Activated CD4-positive, alpha-beta T cell treated with anti-CD3 and anti-CD28 coated beads, Interleukin-2, amount 50 U/mL, for 4 hours (primary cell): Measurements from ENCODE around the gene MICALL2.
"Not testable (repeated sequence)": the region's sequence is repeated elsewhere in the genome, so short reads cannot be mapped to it uniquely, and the experiment has no call there.

ENCODE experiments used
- DNase-seq, 2 experiments: peaks; one replicate each; pipeline ENCODE4 v3.0.0-alpha.2; 2020

Gene MICALL2

DNA sequence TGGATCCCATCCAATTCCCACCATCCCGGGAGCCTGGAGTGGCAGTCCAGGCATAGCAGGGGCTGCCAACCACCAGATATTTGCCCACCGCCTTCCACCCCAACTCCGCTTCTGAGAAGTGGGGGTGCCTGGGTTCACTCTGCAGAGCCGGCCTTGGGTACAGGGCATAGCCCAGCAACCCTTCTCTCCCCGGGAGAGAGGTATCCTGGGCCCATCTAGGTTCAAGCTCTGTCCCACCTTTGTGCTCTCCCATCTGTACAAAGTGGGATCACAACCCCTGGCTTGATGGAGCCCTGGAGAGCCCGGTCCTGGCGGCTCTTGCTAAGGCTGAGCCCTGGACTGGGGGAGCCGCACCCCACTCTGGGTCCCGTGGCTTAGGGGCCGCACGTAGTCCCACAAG lies 12.2 kb downstream of the MICALL2 start:
- DNase-seq = no peak

DNA sequence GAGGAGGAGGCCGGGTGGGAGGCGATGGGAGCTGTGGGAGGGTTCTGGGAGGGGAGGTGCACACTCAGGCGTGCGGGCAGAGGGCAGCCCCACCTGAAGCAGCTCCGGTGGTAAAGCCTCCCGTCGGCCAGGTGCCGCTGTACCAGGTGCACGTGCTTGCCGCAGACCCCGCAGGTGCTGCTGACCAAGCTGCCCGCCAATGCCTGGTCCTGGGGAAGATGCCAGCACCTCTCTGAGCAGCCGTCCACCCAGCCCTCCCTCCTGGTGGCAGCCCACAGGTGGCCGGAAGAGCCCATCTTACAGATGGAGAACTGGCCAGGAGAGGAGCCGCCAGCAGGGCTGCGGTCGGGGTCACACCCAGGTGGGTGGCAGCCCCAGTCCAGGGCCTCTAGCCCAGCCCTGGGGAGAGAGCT lies 12.6 kb downstream of the MICALL2 start:
- no peak for DNase-seq

DNA sequence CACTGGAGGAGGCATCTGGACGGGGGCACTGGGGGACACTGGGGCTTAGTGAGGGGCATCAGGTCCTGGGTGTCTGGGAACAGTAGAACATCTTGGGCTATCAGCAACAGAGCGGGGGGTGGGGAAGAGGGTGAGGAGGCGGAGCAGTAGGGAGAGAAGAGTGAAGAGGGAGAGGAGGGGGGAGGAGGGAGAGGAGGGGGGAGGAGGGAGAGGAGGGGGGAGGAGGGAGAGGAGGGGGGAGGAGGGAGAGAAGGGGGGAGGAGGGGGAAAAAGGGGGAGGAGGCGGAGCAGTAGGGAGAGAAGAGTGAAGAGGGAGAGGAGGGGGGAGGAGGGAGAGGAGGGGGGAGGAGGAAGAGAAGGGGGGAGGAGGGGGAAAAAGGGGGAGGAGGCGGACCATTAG lies 13.2 kb downstream of the MICALL2 start:
- DNase-seq = not testable (repeated sequence)

DNA sequence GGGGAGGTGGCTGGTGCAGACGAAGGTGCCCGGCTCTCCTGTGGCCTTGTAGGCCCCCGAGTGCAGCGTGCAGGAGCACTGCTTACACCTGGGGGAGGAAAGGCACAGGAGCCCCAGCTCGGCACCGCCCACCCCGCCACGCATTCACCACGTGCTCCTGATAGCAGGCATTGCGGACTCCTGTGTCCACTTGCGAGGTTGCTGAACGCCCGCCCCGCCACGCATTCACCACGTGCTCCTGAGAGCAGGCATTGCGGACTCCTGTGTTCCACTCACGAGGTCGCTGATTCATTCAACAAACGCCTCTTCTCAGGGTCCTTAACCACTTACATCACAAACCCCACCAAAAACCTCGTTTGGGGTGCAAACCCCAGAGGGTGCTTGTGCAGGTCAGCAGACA lies 13.9 kb downstream of the MICALL2 start:
- DNase-seq = no peak

DNA sequence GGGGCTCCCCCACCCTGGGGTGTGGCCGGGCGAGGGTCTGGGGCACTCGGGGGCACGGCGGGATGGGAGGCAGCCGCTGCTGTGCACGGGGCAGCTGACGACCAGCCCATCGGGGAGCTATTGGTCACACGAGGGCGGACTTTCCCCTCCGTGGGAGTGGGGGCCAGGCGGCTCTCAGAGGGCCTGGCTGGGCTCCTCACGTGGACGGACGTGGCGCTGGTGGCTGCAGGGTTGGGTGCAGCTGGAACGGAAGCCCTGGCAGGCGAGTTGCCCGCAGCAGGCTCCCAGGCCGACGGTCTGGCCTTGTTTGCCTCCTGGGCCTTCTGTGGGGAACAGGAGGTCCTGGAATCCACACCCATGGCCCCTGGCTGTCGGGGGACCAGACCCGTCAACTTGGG lies 14.3 kb downstream of the MICALL2 start:
- DNase-seq = no peak

DNA sequence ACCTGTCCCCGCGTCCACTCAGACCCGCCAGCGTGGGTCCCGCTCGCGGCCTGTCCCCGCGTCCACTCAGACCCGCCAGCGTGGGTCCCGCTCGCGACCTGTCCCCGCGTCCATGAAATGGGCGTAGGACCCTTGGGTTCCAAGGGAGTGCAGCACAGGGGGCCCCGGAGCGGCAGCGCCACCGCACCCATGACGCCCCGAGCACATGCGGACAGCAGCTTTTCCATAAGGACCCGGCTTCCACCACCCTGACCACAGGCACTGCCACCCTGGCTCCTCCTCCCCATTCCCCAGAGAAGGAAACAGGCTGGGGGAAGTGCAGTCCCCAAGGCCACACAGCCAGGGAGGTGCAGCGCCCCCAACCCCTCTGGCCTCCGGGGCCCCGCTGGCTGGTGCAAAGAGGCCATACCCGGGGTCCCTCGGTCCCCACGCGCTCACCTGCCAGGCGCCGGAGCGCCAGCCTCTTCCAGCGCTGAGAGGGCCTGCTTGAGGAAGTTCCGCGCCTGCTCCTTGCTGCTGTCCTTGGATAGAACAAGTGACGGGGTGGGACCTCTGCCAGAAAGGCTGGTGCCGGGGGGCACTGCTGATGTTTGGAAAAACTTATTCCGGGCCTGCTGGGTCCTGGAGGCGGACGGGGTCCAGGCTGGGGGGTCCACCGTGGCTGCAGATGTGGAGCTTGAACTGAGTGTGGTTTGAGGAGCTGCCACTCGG lies 14.9 kb downstream of the MICALL2 start:
- no peak for DNase-seq

DNA sequence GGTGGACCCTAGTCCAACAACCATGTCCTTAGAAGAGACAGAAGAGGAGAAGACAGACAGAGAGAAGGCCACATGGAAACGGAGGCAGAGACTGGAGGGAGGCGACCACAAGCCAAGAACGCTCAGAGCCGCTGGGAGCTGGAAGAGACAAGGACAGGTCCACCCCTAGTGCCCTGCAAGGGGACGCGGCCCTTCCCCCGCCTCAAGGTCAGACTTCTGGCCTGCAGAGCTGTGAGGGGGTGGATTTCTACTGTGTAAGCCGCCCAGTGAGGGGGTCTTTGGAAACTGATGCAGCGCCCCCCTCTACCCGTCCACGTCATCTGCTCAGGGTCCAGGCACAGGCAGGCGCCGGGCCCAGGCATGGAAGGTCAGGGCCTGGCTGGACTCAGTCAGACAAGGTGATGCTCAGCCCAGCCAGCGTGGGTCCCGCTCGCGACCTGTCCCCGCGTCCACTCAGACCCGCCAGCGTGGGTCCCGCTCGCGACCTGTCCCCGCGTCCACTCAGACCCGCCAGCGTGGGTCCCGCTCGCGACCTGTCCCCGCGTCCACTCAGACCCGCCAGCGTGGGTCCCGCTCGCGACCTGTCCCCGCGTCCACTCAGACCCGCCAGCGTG lies 15.6 kb downstream of the MICALL2 start:
- not testable (repeated sequence) for DNase-seq

DNA sequence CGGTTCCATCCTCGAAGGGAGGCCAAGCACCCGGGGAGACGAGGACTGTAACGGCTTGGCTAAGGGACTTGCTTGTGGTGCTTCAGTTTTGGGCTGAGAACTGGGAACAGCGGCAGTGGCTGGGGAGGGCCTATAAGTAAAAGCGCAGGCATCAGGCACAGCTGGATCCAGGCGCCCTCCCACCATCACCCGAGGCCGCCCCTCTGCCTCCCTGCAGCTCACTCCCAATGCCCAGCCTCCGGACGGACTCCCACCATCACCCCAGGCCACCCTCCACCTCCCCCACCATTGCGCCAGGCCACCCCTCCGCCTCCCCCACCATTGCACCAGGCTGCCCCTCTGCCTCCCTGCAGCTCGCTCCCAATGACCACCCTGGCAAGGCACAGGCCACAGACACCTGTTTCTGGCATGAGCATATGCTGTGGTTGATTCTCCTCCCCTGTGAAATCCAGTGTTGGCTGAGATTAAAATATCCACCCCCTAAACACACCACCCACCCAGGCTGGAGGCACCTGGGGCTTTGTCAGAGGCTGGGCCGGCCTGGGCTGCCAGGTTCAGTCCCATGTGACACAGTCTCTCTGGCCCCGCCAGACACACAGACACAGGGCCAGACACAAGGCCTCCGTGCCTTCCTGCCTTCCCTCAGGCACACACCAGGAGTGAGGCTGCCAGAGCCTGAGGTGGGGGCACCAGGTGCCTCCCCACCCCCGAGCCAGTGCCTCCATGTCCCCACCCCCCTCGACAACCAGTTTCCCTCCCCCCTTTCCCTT lies 16.7 kb downstream of the MICALL2 start:
- no peak for DNase-seq

DNA sequence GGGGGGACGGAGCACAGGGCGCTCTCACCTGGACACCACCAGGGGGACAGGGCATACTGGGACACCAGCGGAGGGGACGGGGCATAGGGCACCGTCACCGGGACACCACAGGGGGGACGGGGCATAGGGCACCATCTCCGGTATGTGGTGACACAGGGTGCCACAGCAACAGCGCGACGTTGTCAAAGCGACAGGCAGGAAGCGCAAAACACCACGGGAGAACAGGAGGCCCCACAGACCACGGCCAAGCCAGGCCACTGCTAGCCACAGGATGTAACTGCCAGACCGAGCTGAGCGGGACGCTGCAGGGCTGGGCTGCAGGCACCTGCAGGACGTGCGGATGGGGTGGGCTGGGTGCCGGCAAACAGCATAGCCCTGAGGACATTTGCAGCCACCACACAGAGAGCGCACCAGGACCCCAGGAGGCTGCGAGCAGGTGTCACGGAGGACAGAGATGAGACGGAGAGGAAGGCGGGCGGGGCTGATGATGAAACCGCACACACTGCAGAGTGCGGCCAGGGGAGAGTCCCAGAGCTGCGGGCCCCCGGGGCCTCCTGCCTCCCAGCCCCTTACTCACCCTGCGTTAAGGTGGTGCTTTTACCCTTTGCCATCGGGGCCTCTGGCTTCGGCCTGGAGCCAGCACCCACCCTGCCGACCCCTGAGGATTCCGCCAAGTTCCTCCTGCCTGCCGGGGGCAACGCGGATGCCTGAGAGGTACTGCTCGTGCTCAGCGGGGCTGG lies 17.5 kb downstream of the MICALL2 start:
- DNase-seq = no peak

DNA sequence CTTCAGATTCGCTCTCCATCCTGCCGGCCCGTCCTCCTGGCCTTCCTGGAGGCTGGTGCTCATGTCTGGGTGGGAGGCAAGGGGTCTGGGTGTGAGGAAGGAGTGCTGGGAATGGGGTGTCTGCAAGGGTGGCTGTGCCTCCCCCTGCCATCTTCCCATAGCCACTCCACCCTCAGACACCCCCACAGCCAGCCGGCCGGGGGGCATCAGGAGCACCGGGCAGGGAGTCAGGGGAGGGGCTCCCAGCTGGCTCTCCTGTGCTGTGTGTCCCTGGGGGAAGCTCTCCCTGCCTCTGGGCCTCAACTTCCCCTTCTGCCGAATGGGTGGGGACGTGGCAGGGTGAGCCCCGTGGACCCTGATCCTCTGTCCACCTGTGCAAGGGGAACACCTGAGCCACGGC lies 18.6 kb downstream of the MICALL2 start:
- no peak for DNase-seq

DNA sequence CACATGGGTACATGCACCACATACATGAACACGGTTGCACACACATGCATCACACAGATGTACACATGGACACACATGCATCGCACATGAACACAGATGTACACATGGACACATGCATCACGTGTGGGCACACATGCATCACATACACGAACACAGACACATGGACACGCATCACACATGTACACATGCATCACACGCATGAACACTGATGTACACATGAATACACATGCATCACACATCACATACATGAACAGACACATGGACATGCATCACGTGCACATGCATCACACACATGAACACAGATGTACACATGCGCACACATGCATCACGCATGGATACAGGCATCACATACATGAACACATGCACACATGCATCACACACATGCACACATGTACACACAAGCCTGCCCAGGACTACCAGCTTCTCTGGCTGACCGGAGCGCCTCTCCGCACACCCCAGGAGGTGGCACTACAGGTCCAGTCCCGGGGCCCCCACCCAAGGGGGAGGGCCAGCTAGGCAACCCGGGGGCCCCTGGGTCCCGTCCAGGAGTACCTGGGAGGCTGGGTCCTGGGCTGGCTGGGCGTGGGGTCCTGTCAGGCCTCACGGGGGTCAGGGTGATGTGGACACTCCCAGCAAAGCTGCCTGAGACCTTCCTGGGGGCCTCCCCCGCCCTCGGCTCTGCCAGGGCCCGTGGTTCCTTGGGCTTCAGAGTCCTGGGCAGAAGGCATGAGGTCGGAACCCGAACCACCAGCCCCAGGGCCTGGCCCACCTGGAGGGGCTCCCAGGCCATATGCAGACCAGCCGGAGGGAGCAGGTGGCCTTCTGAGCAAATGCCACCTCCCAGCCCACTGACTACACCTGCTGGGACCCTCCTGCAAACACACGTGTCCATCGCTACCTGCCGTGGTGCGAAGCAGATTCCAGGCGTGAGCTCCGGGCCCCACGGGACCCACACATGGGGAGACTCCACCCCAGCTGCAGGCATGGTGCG lies 19.6 kb downstream of the MICALL2 start:
- DNase-seq = no peak

DNA sequence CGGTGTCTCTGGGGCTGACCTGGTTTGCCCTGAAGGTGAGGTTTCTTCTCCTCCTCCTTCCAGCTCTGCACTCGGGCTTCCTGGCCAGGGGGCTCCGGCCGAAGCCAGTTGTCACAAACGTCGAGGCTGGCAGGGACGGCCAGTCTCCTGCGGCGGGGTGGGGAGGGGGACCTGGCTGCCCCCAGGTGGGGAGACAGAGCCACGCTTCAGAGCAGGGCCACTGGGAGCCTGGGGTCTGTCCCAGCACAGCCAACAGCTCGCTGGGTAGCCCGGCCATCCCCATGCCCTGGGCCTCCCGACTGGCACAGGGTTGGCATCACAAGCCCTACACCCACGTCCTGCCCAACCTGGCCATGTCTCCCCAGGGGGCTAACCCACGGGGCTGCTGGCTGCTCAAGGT lies 20.4 kb downstream of the MICALL2 start:
- DNase-seq = no peak

DNA sequence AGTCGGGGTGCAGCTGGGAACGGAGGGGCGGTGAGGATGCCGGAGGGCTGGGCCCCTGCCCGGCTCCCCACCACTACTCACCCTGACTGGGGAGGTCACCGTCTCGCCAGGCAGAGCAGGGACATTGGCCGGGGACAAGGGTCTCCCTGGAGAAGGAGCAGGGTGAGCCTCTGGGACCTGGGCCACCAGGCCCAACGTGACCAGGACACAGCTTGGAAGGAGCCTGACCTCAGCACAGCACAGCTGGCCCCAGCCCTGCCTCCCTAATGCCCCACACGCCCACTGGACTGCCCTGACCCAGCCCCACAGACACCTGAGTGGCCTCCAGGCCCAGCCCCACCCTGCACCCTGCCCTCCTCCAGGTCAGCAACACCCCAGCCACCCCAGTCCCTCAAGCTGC lies 21.1 kb downstream of the MICALL2 start:
- DNase-seq = no peak

DNA sequence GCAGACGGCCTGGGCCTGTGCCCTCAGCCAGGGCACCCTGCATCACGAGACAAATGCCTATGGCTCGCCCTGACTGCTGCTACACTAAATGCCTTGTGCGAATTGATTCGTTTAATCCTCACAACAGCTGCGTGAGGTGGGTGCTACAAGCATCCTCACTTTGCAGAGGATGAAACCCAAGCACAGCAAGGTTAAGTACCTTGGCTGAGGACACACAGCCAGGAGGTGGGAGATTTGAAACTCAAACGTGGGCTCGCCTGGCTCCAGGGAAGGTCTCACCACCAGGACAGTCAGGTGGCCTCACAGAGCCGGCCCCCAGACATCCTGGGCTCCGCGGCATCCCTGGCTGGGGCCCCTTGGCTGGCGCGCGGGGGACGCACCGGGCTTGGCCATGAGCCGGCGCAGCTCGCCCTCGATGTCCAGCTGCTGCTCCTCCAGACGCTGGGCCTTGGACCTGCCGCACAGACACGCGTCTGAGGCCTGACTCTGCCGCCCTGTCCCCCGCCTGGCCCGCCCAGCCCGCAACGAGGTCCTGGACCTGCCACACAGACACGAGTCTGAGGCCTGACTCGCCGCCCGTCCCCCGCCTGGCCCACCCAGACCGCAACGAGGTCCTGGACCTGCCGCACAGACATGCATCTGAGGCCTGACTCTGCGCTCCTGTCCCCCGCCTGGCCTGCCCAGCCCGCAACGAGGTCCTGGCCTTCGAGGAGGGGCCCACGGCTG lies 22.0 kb downstream of the MICALL2 start:
- no peak for DNase-seq

DNA sequence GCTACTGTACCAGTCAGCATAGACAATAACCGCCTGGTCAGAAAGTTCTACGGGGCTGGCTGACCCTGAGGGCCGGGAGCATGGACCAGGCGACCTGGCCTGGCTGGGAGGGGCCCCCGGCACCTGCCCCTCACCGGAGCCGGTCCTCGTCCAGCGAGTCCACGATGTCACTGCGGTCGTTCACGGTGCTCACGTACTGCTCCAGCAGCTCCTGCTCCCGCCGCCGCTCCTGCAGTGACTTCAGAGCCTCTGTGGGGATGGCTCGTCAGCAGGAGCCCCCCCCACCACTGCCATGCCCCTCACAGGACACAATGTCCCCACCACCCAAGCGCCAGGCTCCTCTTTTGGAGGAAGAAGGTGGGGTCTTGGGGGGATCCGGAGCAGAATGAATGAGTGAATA lies 22.7 kb downstream of the MICALL2 start:
- DNase-seq = no peak

DNA sequence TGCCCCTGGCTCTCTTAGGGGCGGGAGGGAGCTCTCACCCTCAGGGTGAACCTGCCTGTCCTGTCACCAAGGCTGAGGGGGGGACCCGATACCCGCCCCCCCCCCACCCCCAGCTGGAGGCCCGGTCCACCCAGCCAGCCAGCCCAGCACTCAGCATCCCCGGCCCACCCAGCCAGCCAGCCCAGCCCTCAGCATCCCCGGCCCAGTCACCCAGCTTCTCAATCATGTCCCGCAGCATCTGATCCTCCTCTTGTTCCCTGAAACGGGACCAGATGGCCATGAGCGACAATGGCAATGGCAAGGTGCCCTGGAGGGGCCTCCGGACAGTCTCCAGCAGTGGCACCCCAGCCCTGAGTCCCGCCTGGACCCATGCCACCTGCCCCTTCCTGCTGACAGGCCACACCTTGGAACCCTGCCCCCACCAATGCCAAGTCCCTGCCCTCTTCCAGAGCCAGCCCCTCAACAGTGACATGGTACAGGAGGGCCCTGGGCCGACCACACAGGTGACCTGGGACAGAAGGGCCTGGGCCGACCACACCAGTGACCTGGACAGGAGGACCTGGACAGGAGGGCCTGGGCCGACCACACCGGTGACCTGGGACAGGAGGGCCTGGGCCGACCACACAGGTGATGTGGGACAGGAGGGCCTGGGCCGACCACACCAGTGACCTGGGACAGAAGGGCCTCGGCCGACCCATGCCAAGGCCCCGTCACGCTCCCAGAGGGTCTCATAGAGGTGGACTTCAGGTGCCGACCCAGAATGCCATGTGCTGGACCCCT lies 24.2 kb downstream of the MICALL2 start:
- DNase-seq = no peak

DNA sequence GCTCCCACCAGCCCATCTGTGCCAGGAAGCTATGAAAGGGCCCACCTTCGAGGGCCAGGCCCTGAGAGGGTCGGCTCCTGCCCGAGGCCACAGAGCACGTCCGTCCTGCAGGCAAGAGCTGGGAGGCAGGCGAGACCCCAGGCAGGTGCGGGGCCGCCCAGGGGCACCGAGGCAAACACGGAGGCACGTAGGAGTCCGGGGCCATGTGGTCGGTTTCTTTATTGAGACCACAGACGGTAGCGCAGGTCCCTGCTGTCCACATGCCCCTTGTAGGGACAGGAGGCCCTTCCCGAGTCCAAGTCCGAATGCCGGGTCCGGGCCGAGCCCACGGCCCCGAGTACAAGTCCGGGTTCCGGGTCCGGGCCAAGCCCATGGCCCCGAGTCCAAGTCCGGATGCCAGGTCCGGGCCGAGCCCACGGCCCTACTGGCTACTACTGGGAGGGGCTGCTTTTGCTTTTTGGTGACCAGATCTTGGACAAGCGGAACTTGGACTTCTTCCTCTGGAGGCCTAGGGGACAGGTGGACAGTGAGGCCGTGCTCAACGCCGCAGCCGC lies 25.0 kb downstream of the MICALL2 start:
- no peak for DNase-seq

DNA sequence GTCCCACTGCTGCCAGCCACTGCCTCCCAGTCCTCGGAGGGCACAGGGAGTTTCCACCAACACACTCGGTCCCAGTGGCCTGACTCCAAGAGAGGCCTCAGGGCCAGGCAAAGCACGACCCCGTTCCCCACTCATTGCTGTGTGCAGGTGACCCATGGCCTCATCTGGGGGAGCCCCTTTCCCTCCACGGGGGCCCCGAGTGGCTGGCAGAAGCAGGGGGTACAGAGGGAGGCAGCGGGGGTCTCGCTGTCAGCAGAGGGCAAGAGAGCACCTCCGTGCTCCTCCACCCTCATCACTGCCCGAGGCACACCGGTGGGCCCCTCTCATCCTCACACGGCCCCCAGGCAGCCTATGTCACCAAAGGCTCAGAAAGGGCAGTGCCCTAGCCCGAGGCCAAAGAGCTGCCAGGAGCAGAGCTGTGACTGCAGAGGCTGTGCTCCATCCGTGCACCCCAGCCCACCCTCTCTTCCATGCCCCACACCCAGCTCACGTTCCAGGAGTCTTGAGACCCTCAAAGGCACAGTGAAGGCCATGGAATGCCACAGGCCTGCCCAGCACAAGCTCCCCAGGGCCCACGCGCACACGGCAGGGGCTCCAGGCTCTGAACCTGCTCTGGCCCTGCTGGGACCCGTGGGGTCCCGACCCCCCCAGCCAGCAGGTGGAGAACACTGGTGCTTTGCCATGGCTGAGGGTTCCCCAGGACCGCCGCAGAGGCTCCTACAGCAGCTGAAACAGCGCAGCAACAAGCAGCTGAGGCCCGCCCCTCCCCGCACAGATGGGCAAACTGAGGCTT lies 25.9 kb downstream of the MICALL2 start:
- no peak for DNase-seq

DNA sequence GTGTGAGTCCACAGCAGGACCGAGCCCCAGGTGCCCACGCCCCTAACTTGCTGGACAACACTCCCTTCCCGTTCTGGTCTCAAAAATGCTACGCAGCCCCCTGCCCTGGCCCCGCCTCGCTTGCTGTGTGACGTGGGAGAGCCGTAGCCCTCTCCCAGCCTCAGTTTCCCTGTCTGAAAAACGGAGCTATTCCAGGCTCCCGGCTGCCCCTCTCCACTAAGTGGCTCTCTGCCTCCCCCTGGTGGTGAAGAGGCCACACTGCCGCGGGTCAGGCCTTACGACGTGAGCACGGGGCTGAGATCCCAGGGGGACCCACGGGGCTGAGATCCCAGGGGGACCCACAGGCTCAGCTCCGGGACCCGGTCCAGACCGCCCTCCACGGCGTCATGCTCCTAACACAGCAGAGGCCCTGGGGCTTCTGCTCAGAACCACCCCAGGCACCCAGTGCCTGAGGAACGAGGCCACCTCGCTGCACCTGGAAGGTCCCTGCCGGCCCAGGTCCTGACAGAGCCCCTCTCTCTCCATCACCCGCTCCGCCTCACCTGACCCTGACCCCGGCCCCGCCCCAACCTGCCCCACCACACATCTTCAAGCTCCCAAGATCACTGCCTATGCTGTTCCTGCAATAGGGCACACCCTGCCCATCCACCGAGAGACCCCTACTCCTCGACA lies 26.7 kb downstream of the MICALL2 start:
- peak; percentile 77 to 81 for DNase-seq
